Fibroblast of upper back skin (primary cell): ENCODE results near the gene ATG7.
A peak's percentile ranks its signal among the peaks of the same experiment; 100 is the strongest.
"Not testable (repeated sequence)": the region's sequence is repeated elsewhere in the genome, so short reads cannot be mapped to it uniquely, and the experiment has no call there.

Experiments used
- DNase-seq: peaks from one replicate; pipeline ENCODE4 v3.0.0-alpha.2; 2013

Gene ATG7

DNA sequence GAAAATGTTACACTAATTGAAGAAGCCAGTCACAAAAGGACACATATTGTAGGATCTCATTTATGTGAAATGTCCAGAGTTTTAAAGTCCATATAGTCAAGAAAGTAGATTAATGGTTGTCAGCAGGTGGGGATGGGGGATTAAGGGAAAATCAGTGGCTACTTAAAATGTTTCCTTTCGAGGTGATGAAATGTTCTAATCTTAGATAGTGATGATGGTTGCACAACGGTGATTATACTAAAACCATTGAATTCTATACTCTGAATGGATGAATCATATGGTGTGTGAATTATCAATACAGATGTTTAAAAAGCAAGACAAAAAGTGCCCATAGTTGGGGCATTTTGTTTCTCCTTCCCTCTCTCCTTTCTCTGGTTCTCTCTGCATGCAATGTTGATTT, 164.6 kb downstream of the ATG7 start:
- DNase-seq: no peak

DNA sequence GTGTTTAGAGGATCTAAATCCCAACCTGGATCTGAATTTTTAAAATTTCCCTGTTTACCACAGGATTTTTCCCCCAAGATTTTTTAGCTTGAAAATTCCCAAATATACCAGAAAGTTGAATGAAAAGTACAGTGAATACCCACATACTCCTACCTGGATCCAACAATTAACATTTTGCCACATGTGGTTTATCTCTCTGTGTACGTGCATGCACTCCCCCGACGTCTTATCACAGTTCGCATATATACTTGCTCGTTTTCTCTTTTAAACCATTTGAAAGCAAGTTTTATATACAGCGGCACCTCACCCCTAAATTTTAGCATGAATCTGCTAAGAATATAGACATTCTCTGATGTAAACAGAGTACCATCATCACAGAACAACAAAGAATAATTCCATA, 165.3 kb downstream of the ATG7 start:
- DNase-seq: no peak

DNA sequence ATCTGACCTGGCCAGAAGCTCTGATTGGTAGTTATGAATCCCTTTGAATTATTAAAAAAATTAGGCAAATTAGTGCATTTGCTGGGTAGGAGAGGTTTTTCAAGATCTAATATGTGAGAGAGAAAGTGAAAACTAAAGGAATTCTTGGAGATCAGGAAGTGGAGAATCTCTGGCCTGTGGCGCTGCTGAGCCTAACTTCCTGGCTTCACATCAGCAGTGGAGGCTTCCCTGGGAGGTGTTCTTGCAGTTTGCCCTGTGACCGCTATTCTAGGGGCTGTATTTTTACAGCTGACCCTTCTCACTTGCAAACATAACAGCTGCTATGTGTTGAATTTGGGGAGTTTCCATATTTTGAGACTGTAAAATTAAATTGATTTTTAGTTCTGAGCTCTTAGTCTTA, 166.4 kb downstream of the ATG7 start:
- no peak for DNase-seq

DNA sequence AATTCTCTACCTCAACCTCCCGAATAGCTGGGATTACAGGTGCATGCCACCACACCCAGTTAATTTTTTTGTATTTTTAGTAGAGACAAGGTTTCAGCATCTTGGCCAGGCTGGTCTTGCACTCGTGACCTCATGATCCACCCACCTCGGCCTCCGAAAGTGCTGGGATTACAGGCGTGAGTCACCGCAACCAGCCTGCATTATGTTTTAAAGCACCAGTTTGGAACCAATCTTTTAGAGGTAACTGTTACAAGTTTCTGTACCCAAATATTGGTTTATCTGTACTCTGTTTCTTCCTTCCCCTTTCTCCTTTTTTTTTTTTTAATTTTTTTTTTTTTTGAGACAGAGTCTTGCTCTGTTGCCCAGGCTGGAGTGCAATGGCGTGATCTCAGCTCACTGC, 169.1 kb downstream of the ATG7 start:
- DNase-seq: not testable (repeated sequence)

DNA sequence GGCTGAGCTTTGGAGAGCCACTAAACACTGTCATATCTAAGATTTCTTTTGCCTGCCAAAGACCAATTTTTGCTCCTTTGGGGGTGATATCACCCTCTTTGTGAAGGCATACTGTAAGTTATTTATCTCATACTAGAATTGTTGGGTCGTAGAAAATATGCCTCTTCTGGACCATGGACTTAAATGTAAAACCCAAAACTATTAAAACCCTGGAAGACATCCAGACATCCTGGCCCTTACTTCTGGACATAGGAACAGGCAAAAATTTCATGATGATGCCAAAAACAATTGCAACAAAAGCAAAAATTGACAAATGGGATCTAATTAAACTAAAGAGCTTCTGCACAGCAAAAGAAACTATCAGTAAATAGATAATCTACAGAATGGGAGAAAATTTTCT, 172.2 kb downstream of the ATG7 start:
- DNase-seq: no peak

DNA sequence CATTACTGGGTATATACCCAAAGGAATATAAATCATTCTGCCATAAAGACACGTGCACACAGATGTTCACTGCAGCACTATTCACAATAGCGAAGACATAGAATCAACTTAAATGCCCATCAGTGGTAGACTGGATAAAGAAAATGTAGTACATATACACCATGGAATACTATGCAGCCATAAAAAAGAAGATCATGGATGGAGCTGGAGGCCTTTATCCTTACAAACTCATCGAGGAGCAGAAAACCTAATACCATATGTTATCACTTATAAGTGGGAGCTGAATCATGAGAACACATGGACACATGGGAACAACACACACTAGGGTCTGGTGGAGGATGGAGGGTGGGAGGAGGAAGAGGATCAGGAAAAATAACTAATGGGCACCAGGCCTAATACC, 173.0 kb downstream of the ATG7 start:
- not testable (repeated sequence) for DNase-seq

DNA sequence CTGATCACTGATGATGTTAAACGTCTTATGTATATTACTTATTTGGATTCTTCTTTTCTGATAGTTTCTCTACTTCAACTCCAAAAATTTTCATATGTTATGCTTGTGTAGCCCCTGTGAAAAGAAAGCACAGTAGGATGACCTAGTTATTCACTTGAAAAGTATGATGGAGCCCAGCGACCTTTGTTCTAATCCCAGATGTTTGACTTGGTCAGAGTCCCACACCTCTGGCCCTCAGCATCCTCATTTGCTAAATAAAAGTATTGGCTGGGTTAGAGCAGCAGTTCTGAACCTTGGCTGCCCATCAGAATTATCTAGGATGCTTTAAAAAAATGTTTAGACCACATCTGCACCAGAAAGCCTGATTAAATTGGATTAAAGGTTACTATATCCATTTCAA, 173.7 kb downstream of the ATG7 start:
- peak; percentile 48 for DNase-seq

DNA sequence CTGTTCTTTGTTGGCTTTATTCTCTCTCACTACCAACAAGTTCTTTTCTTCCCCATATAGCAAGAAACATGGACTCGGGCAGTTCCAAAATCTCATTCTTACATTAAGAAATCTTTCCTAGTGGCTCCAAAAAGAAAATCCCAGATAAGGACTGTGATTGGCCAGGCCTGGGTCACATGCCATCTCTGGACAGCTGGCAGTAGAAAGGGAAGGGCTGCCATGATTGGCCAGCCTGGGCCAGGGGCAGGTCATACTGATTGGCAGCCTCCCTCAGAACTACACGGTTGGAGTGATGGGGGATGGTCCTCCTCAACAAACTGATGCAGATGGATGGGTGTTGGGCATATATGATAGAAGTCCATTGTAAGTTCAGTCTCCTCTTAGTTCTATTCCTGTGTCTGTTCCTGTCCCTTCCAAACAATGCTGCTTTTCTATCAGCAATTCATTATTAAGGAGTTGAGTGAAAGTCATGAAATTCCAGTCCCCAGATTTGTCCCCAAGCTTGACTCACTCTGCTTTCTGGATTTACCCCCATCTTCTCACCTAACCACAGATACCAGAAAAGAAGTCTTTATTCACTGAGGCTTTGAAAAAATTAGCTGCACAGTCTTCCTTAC, 175.5 kb downstream of the ATG7 start:
- DNase-seq: no peak

DNA sequence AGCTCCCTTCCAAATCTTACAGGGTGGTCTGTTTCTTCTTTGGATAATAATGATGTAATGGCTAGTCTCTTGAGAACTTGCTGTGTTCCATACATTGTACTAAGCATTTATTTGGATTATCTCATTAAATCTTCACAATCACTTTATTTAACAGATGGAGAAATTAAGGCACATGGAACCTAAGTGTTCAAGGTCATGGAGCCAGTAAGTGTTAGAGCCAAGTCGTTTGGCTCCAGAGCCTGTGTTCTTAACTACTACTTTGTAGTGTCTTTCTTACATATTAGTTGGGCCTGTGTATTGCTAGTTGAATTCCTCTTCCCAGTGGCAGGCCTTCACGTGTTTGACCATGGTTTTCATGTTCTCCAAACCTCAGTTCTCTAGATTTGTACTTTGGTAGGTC, 177.8 kb downstream of the ATG7 start:
- no peak for DNase-seq

DNA sequence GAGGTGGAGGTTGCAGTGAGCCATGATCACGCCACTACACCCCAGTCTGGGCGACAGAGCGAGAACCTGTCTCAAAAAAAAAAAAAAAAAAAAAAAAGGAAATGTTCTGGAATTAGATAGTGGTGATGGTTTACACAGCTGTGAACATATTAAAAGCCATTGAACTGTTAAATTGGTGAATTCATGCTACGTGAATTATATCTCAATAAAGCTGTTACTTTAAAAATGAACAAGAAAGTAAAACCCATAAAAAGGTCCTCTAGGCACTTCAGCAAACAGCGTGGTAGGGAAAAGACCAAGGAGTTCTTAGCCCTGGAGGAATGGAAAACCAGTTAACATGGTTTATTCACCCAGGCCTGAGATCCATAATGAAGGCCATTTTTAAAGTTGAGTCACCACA, 180.1 kb downstream of the ATG7 start:
- no peak for DNase-seq

DNA sequence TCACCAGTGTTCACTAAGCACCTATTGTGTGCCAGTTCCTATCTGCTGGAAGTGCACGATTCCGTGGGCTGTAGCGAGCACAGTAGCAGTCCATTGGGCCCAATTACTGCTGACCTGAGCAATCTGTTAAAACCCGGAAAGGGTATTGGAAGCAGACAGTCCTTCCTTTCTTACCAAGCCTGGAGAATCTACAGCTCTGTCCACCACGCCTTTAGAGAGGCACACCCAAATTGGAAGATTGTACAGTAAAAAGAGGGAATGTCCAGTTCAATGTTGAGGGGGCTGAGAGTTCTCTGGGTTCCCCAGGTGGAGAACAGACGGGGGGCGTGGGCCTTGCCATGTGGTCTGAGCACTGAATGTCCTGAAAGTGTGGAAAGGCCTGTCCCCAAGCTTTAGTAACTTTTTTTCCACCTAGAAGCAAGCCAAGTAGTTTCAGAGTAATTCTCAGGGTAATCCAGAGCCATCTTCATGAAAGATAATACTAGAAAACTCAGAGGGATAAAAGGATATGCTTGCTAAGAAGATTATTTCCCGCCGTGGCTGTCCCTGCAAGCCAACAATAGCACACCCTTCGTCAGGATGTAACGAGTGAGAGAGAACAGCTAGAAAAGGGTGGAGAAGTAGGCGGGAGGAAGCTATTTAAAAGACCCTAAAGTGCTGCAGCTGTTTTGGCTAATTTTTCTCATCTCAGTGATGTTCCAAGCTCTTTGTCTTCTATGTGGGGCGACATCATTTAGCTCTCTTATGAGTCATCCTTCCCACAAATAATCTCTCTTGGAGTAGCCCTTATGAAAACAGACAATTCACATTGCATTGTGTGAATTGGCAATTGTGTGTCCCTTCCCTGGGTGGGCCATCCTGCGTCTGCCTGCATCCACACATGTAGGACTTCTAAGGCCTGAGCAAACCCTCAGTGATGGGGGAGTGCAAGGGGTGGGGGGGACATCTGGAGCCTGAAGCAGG, 181.0 kb downstream of the ATG7 start:
- peak; percentile 86 for DNase-seq

DNA sequence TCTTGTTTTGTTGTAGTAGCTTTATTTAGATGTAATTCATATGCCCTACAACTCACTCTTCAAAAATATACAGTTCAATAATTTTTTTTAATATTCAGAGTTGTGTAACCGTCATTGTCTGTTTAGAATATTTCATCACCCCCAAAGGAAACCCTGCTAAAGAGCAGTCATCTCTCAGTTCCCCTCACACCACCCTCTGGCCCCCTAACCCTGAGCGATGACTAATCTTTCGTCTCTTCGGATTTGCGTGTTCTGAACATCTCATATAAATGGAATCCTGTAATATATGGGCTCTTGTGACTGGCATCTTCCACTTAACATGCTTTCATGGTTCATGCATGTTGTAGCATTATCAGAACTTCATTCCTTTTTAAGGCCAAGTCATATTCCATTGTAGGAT, 183.8 kb downstream of the ATG7 start:
- peak; percentile 94 for DNase-seq

DNA sequence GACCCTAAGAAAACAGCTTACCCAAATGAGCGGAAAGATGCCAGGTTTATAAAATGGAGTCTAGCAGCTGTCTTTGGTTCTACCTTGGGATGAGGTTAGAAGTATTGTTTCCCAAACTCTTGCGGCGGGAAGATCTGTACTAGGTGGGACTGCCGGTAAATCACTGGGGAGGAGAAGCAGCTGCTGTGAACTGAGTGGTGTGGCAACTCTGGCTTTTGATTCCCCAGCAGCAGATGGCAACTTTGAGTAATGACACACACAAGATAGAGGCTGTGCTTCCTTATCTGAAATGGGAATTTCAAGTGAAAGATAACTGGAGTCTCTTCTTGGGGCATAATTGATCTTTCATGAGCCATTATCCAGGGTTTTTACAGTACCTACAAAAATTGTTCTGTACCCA, 184.9 kb downstream of the ATG7 start:
- DNase-seq: no peak

DNA sequence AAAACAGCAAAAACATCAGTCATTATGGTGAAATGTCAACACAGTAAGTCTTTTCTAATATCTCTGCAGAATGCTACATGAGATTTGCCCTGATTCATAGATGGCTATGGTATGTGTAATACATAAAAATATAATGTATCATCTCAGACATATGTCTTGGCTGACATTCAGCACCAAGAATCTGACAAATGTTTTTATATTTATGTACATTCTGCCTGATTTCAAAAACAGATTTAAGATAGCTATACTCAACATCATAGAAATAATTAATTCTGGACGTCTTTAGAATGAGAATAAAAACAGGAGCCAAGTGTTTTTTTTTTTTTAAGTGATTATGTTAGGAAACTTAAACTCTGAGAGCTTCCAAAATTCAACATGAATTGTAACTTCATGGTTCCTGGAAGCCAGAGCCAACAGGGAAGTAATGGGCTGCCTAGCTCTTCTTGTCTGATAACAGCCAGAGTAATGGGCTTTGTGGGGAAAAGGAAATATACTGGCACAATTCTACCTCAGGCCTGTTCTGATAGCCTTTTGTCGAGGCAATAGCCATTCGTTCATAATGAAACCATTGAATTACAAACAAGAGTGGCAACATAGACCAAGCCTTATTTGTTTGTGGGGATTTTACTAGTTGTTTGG, 187.1 kb downstream of the ATG7 start:
- DNase-seq: peak; percentile 93

DNA sequence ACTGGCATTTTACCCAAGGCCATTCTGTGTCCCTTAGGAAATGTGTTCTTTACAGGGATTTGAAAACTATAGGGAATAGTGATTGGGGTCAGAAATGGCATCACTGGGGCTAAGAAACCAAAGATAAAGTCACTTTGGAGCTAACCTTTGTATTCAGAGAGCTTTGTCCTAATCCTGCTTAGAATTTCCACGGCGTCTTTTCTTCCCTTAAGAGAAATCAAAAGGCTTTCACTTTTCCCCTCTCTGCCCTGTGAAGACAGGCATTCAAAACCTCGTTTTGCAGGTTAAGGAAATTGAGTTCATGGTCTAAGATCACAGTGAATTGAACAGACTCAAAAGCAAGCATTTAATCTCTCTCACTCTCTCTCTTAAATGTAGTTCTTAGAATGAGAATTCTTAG, 189.0 kb downstream of the ATG7 start:
- no peak for DNase-seq

DNA sequence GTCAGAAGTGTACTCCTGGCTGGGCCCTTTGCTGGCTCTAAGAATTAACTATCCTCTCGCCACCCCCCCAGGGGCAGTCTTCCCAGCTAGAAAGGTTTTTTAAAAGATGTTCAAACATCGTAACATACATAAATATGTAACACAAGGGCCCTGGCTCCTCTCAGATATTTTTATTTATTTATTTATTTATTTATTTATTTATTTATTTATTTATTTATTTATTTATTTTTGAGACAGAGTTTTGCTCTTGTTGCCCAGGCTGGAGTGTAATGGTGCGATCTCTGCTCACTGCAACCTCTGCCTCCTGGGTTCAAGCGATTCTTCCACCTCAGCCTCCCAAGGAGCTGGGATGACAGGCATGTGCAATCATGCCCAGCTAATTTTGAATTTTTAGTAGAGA, 190.5 kb downstream of the ATG7 start:
- DNase-seq: not testable (repeated sequence)

DNA sequence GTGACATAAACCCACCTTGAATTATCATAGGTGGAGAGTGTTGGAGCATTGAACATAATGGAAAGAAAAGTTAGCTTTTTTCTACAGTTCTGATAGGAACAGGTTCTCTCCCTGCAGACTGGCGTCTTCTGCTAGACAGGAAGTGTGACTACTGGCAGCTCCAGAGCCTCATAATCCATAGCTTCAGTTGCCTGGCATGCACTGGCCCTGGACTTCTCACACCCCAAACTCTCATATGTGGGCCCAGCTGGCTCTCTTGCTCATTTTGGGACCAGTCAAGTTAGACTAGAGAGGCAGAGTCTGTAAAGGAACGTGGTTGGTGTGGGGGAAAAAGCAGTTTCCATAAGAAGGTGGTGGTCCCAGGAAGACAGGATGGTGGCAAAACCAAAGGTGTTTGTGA, 191.4 kb downstream of the ATG7 start:
- DNase-seq: no peak

DNA sequence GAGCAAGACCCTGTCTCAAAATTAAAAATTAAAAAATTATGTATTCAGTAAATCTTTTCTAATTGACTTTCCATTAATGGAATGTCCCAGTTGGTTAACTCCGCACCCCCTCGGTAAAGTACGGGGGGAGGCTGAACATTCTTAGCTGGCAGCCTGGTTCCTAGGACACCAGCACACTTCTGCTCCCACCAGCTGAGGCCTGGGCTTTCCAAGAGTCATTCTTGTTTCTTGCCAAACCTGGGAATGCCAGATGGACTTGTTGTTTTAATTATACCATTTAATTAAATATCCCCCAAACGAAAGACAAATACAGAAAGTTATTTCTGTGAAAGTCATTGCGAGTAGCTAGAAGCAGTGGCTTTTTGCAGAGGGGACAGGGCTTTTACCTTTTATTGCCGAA, 192.2 kb downstream of the ATG7 start:
- no peak for DNase-seq

DNA sequence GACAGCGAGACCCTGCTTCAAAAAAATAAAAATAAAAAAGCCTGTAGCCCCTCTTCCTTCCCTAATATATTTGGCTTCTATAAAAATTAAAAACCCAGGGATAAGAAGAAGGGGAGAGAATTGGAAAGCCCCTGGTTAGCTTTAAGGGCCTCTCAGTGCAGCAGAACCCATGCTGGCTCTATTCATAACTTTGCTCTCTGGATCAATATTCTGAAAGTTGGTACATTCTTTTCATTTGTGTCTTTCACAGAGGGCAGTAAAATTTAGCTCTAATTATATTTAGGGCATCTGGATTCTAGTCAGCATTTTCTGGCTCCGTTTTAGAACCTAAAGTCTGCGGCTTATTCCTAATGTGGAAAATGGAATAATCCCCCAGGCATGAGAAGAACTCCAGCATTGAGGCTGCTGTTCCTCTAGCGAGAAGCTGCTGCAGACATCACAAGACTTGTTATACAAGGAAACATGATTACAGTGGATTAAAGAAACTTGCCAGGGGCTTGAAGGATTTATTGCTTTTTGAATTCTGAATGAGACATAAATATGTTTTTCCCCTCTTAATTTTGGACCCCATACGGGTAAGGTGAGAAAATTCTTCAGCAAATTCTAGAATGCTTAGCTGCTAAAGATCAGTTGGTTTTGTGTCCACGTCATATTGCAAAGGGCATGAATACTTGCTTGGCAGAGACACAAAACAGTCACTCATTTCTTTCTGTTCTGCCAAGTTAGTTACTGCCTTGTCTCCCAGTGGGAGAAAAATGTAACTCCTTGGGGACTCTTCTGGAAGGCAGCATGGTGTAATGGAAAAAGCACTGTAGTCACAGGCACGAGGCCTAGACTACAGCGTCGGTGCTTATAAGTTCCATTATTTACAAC, 193.8 kb downstream of the ATG7 start:
- DNase-seq: peak; percentile 95

DNA sequence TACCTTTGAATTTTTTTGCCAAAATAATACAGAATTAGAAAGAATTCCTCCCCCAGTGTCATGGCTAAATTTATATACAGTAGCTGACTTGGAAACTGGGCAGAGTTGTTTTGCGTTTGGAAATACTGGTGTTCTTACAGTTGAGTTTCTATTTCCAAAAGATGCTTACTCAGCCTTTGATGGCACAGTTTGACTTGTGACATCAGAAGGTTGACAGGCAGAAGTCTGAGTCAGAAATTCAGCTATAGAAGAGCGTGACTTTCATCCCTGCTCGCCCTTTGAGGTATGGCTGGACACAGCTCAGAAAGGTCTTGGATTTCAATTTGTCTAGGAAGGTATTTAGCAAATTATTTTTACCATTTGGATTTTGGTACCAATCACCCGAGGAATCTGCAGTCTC, 195.7 kb downstream of the ATG7 start:
- DNase-seq: peak; percentile 29

DNA sequence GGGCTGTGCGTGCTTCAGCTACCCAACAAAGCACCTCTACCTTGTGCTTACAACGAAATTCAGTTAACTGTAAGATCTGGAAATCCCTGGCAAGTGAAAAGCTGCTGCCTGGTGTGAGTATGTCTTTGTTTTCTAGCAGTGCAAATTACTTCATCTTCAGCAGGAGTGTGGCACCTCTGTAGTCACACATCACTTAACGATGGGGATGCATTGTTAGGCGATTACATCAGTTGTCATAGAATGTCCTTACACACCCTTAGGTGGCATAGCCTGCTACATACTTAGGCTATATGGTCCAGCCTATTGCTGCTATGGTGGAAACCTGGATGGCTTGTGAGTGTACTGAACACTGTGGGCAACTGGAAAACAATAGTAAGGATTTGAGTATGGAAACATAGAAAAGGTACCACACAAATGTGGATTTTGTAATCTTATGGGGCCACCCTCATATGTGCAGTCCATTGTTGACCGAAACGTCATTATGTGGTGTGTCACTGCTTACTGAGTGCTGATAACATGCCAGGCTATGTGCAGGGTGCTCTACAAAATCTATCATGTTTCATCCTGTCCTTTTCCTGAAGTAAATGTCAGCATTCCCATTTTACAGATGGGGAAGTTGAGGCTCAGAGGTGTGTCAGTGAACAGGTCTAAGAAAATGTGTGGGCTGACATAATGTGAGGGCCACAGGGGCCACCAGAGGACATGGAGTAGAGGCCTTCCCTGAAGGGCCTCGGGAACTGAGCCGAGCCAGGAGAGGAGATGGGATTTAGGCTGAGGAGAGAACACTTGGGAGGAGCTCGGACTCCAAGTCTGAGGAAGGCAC, 198.0 kb downstream of the ATG7 start:
- DNase-seq: no peak

DNA sequence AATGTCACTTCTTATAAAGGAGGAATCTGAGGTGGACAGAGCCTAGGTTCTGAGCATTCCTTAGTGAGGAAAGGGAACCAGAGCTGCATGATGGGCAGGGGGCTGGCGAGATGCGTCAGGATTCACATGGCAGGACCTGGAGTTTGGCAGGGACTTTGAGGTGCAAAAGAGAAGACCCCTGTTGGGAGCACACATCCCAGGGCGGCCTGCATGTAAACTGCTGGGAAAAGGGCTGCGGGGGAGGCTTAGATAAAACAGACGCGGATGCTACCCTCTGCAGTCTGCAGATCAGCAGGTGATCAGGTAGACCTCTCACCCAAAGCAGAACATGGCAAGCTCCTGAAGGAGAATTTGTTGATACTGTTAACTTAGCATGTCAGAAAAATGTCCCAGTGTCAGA, 203.1 kb downstream of the ATG7 start:
- no peak for DNase-seq
